HepG2 (cell line): ENCODE results near the gene CFAP119. TPM values are rescaled to one million over a fixed set of nuclear protein-coding genes. Genes with fewer than 3 reads are reported as not detected.

ENCODE experiments used
- ARHGAP35 ChIP-seq: sonication (generic); formaldehyde crosslinking; IDR thresholded peaks from 2 replicates; pipeline ENCODE4 v1.9.0; 2022; ENCODE audit warnings: mild to moderate bottlenecking, inconsistent platforms, moderate library complexity, missing genetic modification reagents, borderline replicate concordance
- ARNTL ChIP-seq: sonication (generic); formaldehyde crosslinking; IDR thresholded peaks from 2 replicates; pipeline ENCODE4 v1.4.0; 2020; ENCODE audit warnings: mild to moderate bottlenecking, missing genetic modification reagents
- CENPX ChIP-seq: sonication (generic); formaldehyde crosslinking; IDR thresholded peaks from 2 replicates; pipeline ENCODE4 v1.9.0; 2021; ENCODE audit warnings: mild to moderate bottlenecking, missing genetic modification reagents, moderate library complexity
- GATAD2A ChIP-seq: IDR thresholded peaks from 2 replicates; pipeline ENCODE4 v1.6.1; 2016
- MYC ChIP-seq: sonication (generic); formaldehyde crosslinking; IDR thresholded peaks from 2 replicates; pipeline ENCODE4 v1.9.0; 2021; ENCODE audit warnings: missing genetic modification reagents, borderline replicate concordance
- NFYB ChIP-seq: sonication (generic); formaldehyde crosslinking; IDR thresholded peaks from 2 replicates; pipeline ENCODE4 v1.4.0; 2020; ENCODE audit warnings: missing genetic modification reagents
- POLR2A ChIP-seq, 2 experiments: IDR thresholded peaks; 2 replicates each; pipeline ENCODE4 v1.6.1; 2011; ENCODE audit warnings: low read depth in 2 of 2, low read length in 2 of 2, mild to moderate bottlenecking in 1 of 2, moderate library complexity in 1 of 2; ENCODE audit not compliant: insufficient read depth in 1 of 2
- SIX1 ChIP-seq: sonication (generic); formaldehyde crosslinking; IDR thresholded peaks from 2 replicates; pipeline ENCODE4 v1.4.0; 2020; ENCODE audit warnings: missing genetic modification reagents, borderline replicate concordance
- SOX13 ChIP-seq, 3 experiments: fragments of 450-650 bp in 1 of 3; sonication (generic) in 1 of 3; formaldehyde crosslinking in 1 of 3; IDR thresholded peaks in 2 of 3; conservative IDR thresholded peaks in 1 of 3; 2 replicates each; pipeline versions ENCODE4 v1.5.0 to v1.6.1; 2016 to 2020; ENCODE audit warnings: antibody characterized with exemption in 1 of 3, mild to moderate bottlenecking in 1 of 3, missing compliant biosample characterization in 1 of 3, missing genetic modification reagents in 1 of 3, moderate library complexity in 1 of 3
- SOX5 ChIP-seq: IDR thresholded peaks from 2 replicates; pipeline ENCODE4 v1.6.1; 2016; ENCODE audit warnings: borderline replicate concordance
- ZBTB7A ChIP-seq: sonication (generic); formaldehyde crosslinking; IDR thresholded peaks from 2 replicates; pipeline ENCODE4 v1.8.0; 2022; ENCODE audit warnings: mild to moderate bottlenecking, missing genetic modification reagents
- ZC3H4 ChIP-seq: sonication (generic); formaldehyde crosslinking; IDR thresholded peaks from 2 replicates; pipeline ENCODE4 v1.4.0; 2020; ENCODE audit warnings: missing genetic modification reagents, borderline replicate concordance
- ZFP90 ChIP-seq: sonication (generic); formaldehyde crosslinking; IDR thresholded peaks from 2 replicates; pipeline ENCODE4 v1.8.0; 2022; ENCODE audit warnings: missing genetic modification reagents, mild to moderate bottlenecking, inconsistent platforms, borderline replicate concordance
- ZNF280D ChIP-seq: sonication (generic); formaldehyde crosslinking; IDR thresholded peaks from 2 replicates; pipeline ENCODE4 v1.5.1; 2020; ENCODE audit warnings: mild to moderate bottlenecking, missing genetic modification reagents
- ZNF335 ChIP-seq: sonication (generic); formaldehyde crosslinking; IDR thresholded peaks from 2 replicates; pipeline ENCODE4 v1.4.0; 2020; ENCODE audit warnings: missing genetic modification reagents
- ZNF383 ChIP-seq: sonication (generic); formaldehyde crosslinking; IDR thresholded peaks from 2 replicates; pipeline ENCODE4 v1.4.0; 2020; ENCODE audit warnings: missing genetic modification reagents, mild to moderate bottlenecking, borderline replicate concordance
- polyA plus RNA-seq, 8 experiments: library from polyadenylated mRNA; depleted of rRNA in 3 of 8; stranded (reverse) in 7 of 8; unstranded in 1 of 8; fragments of >200 nt; fragmentation: Illumina TruSeq in 4 of 8; extraction: Trizol in 4 of 8; gene quantifications; 2 replicates each; pipeline versions ENCODE4 v1.2.1 to v1.2.3, GENCODE V29; 2011 to 2016; ENCODE audit warnings: low read depth in 4 of 8, missing spikeins in 1 of 8, mixed read lengths in 1 of 8; ENCODE audit not compliant: insufficient read depth in 1 of 8
- total RNA-seq, 5 experiments: library from RNA; depleted of rRNA; stranded (reverse); fragments of >200 nt; fragmentation: Illumina TruSeq; extraction: Trizol; gene quantifications; 2 replicates each; pipeline ENCODE4 v1.2.3, GENCODE V29; 2016; ENCODE audit warnings: low read depth in 1 of 5
- TF ChIP-seq, protein P1 (sequence below): fragments of 450-650 bp; IDR thresholded peaks from 2 replicates; pipeline ENCODE4 v1.6.1; 2016
- TF ChIP-seq, protein P2 (sequence below): sonication (generic); formaldehyde crosslinking; IDR thresholded peaks from 2 replicates; pipeline ENCODE4 v1.8.0; 2022; ENCODE audit warnings: mild to moderate bottlenecking, missing genetic modification reagents, moderate library complexity
- TF ChIP-seq, protein P3 (sequence below): sonication (generic); formaldehyde crosslinking; conservative IDR thresholded peaks from 2 replicates; pipeline ENCODE4 v1.4.0; 2020; ENCODE audit warnings: missing genetic modification reagents

The CFAP119 gene
- total and polyA plus RNA-seq, 2 of the 13 experiments (the other 11 are each of a cell fraction or from before 2014, with no cell fraction given): 6.4 TPM

DNA sequence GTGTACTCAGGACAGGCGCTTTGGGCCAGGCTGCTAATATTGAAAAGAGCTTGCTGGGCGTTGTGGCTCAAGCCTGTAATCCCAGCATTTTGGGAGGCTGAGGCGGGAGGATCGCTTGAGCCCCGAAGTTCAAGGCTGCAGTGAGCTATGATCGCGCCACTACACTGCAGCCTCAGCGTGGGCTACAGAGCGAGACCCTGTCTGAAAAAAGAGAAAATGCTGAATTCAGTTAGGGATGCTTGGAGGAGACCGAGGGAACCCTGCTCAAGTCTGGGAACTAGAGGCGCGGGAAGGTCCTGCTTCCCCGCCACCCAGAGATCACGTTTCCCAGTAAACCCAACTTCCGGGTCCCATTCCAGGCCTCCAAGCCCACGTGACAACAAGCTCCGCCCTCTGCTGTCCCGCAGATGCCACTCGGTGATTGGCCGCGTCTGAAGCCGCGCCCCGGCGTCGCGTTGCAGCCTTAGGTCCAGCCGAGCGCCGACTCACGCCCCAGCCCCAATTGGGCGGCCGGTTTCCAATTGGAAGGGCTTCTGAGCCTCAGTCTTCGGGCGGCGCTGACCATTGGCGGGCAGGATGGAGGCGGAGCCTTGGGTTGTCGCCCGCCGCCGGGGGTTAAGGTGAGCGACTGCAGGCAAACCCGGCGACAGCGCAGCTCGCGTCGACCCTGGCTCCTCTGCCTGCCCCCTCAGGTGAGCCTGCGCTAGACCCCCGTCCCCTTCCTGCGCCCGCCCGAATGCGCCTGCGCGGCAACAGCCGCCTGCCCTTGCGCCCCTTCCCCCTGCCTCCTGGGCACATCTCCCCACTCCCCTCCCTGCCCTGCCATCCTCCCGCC is 13.8 kb downstream of the CFAP119 start, which contains the start of gene PHKG2 (continued):
- TF ChIP-seq, protein P1, sequence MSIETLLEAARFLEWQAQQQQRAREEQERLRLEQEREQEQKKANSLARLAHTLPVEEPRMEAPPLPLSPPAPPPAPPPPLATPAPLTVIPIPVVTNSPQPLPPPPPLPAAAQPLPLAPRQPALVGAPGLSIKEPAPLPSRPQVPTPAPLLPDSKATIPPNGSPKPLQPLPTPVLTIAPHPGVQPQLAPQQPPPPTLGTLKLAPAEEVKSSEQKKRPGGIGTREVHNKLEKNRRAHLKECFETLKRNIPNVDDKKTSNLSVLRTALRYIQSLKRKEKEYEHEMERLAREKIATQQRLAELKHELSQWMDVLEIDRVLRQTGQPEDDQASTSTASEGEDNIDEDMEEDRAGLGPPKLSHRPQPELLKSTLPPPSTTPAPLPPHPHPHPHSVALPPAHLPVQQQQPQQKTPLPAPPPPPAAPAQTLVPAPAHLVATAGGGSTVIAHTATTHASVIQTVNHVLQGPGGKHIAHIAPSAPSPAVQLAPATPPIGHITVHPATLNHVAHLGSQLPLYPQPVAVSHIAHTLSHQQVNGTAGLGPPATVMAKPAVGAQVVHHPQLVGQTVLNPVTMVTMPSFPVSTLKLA: peak; percentile 87
- TF ChIP-seq ARNTL (CRISPR knock-in tag): peak; percentile 99
- TF ChIP-seq ZBTB7A (CRISPR knock-in tag): 0 out of 2 replicates have a peak, but pooled peaks have one; percentile 49
- TF ChIP-seq SOX5 (CRISPR knock-in tag): peak; percentile 30; the same call in 1 of the 2 replicates
- peak; percentile 79; the same call in 1 of the 2 replicates for TF ChIP-seq ZNF280D (CRISPR knock-in tag)
- TF ChIP-seq SOX13 (IDR thresholded peaks at IDR 0.05): no peak; the same call in 1 of the 2 replicates
- peak in 1 of 2 experiments; percentile 29; a peak in 1 of 4 replicates for TF ChIP-seq SOX13 (CRISPR knock-in tag; conservative IDR thresholded peaks at IDR 0.05 in 1 of 2, IDR thresholded peaks at IDR 0.05 in 1 of 2)
- peak; percentile 94 for TF ChIP-seq NFYB (CRISPR knock-in tag)
- TF ChIP-seq, protein P2, sequence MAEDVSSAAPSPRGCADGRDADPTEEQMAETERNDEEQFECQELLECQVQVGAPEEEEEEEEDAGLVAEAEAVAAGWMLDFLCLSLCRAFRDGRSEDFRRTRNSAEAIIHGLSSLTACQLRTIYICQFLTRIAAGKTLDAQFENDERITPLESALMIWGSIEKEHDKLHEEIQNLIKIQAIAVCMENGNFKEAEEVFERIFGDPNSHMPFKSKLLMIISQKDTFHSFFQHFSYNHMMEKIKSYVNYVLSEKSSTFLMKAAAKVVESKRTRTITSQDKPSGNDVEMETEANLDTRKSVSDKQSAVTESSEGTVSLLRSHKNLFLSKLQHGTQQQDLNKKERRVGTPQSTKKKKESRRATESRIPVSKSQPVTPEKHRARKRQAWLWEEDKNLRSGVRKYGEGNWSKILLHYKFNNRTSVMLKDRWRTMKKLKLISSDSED: no peak
- TF ChIP-seq ZFP90 (CRISPR knock-in tag): 0 out of 2 replicates have a peak, but pooled peaks have one; percentile 62
- peak; percentile 17 for TF ChIP-seq GATAD2A (CRISPR knock-in tag)
- no peak for TF ChIP-seq ZC3H4
- TF ChIP-seq MYC (CRISPR knock-in tag): peak; percentile 91
- peak; percentile 13; the same call in 1 of the 2 replicates for TF ChIP-seq ARHGAP35 (CRISPR knock-in tag)
- peak; percentile 92 to 96 for TF ChIP-seq POLR2A (IDR thresholded peaks at IDR 0.05; ENCODE audit: insufficient read depth in 1 of 2, low read depth in 2 of 2, low read length in 2 of 2)
- TF ChIP-seq ZNF383 (CRISPR knock-in tag): no peak
- TF ChIP-seq CENPX (CRISPR knock-in tag): no peak
- TF ChIP-seq, protein P3, sequence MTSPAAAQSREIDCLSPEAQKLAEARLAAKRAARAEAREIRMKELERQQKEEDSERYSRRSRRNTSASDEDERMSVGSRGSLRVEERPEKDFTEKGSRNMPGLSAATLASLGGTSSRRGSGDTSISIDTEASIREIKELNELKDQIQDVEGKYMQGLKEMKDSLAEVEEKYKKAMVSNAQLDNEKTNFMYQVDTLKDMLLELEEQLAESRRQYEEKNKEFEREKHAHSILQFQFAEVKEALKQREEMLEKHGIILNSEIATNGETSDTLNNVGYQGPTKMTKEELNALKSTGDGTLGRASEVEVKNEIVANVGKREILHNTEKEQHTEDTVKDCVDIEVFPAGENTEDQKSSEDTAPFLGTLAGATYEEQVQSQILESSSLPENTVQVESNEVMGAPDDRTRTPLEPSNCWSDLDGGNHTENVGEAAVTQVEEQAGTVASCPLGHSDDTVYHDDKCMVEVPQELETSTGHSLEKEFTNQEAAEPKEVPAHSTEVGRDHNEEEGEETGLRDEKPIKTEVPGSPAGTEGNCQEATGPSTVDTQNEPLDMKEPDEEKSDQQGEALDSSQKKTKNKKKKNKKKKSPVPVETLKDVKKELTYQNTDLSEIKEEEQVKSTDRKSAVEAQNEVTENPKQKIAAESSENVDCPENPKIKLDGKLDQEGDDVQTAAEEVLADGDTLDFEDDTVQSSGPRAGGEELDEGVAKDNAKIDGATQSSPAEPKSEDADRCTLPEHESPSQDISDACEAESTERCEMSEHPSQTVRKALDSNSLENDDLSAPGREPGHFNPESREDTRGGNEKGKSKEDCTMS (CRISPR knock-in tag): no peak
- 0 out of 2 replicates have a peak, but pooled peaks have one; percentile 22 for TF ChIP-seq ZNF335 (CRISPR knock-in tag)
- TF ChIP-seq SIX1: peak; percentile 88
